ENCODE measurements around the gene C18orf63. TPM values are rescaled to one million over a fixed set of nuclear protein-coding genes. Genes with fewer than 3 reads are reported as not detected.

Gene C18orf63
- total RNA-seq, 1 donor from 2014 or later = not detected

DNA sequence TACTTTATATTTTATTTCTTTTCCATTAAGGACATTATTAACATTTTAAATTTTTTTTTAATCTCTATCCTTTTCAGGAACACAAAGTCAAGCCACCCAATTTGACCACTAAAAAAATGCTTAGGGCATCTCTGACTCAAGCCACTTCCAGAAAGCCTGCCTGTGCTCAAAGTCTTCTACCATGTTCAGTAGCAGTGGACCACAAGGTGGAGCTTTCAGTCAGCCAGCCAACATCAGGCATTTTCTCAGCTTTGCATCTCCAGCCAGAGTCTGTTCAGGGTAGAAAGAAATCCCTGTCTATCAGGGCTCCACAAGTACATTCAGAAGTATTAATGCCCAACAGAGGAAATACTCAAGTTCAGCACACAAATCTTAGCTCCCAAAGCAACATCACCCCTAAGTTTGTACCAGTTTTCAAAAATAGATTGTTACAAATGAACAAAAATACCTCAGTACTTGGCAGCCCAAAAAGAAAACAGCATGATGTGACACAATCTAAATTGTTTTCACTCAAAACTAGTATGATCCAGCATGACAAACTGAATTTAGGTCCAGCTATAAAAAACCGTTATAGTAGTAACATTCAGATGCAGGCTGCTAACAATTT is 37.6 kb downstream of the C18orf63 start:
- no peak overlapping the region for H3K27ac ChIP-seq
- no peak for DNase-seq (ENCODE audit: extremely low spot score in 2 of 2)

GRCh38 chr18:74356959-74357358 is 41.3 kb downstream of the C18orf63 start:
- DNase-seq (ENCODE audit: extremely low spot score in 2 of 2) = no peak
- Histone ChIP-seq H3K9me3 (no peaks in the 10 kb centered on the region), H3K4me1 (no peaks in the 10 kb centered on the region), H3K27me3 (no peaks in the 10 kb centered on the region), H3K36me3 (no peaks in the 10 kb centered on the region), H3K27ac (no peak overlapping the region), H3K4me3 (no peak overlapping the region)
- TF ChIP-seq, protein P1, sequence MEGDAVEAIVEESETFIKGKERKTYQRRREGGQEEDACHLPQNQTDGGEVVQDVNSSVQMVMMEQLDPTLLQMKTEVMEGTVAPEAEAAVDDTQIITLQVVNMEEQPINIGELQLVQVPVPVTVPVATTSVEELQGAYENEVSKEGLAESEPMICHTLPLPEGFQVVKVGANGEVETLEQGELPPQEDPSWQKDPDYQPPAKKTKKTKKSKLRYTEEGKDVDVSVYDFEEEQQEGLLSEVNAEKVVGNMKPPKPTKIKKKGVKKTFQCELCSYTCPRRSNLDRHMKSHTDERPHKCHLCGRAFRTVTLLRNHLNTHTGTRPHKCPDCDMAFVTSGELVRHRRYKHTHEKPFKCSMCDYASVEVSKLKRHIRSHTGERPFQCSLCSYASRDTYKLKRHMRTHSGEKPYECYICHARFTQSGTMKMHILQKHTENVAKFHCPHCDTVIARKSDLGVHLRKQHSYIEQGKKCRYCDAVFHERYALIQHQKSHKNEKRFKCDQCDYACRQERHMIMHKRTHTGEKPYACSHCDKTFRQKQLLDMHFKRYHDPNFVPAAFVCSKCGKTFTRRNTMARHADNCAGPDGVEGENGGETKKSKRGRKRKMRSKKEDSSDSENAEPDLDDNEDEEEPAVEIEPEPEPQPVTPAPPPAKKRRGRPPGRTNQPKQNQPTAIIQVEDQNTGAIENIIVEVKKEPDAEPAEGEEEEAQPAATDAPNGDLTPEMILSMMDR (IDR thresholded peaks at IDR 0.05) = no peak
- TF ChIP-seq POLR2AphosphoS5 (IDR thresholded peaks at IDR 0.05; ENCODE audit: insufficient read depth in 1 of 2, low read depth in 1 of 2) (no peak), POLR2A (IDR thresholded peaks at IDR 0.05) (no peak)
- intact Hi-C loops (cut with DNase I) = no loop called here

More for the DNA sequence above, 37.6 kb downstream of the C18orf63 start:
- Histone ChIP-seq H3K4me1 (no peaks in the 10 kb centered on the region), H3K27me3 (no peaks in the 10 kb centered on the region), H3K36me3 (no peaks in the 10 kb centered on the region), H3K9me3 (no peaks in the 10 kb centered on the region), H3K4me3 (no peak overlapping the region)
- TF ChIP-seq, protein P1 (IDR thresholded peaks at IDR 0.05) = peak; percentile 57 to 78 (median 68)
- TF ChIP-seq POLR2A (IDR thresholded peaks at IDR 0.05) = no peak
- intact Hi-C loops (cut with DNase I) = loop anchor here (5.0 kb wide), 1 partner anchor 189 kb away; no protein-coding TSS in a partner anchor

DNA sequence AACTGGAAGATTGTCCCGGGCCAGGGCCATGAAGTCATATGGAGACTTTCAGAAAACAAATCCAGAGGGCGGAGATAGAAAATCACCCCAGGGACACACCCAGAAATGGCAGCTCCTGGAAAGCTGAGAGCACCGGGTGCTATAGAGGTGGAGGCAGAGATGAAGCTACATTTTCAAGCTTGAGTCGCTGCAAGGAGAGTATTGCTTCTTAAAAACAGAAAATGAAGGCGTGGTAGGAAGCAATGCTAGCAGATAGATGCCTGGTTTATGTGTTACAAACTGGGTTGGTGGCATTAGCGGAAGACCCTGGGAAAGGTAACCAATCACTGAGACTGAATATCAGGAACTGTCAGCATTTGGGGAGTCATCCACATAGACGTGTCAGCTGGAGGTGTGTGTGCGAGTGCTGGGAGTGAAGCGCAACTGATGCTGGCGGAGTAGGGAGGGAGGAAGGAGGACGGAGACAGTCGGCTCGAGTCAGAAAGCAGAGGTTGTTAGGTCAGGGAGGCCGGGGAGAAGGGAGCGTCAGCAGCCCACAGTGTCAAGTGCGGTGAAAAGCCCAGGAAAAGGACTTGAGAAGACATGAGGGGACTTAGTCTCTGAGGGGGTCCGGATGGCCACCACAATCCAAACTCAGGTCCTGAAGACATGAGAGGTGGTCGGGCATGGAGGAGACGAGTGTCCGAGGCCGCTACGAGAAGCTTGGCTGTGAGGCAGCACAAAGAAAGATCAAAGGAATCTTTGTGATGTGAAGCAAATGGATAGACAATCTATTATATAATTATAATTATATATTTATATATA is 45.4 kb downstream of the C18orf63 start:
- TF ChIP-seq POLR2A (IDR thresholded peaks at IDR 0.05) = no peak
- TF ChIP-seq, protein P1 (IDR thresholded peaks at IDR 0.05) = no peak
- no peak for TF ChIP-seq POLR2AphosphoS5 (IDR thresholded peaks at IDR 0.05; ENCODE audit: insufficient read depth in 1 of 2, low read depth in 1 of 2)
- no peaks in the 10 kb centered on the region for H3K9me3 ChIP-seq
- H3K27me3 ChIP-seq = no peaks in the 10 kb centered on the region
- no peaks in the 10 kb centered on the region for H3K36me3 ChIP-seq
- intact Hi-C loops (cut with DNase I) = no loop called here
- no peak overlapping the region for H3K4me3 ChIP-seq
- DNase-seq (ENCODE audit: extremely low spot score in 2 of 2) = no peak
- H3K4me1 ChIP-seq = no peaks in the 10 kb centered on the region
- H3K27ac ChIP-seq = no peak overlapping the region

- no peak for DNase-seq (ENCODE audit: extremely low spot score in 2 of 2)
These were observed 52.3 kb downstream of the C18orf63 start for GRCh38 chr18:74367905-74368304.

More at GRCh38 chr18:74367905-74368304, 52.3 kb downstream of the C18orf63 start:
- TF ChIP-seq POLR2A (IDR thresholded peaks at IDR 0.05) (no peak), POLR2AphosphoS5 (IDR thresholded peaks at IDR 0.05; ENCODE audit: insufficient read depth in 1 of 2, low read depth in 1 of 2) (no peak)
- TF ChIP-seq, protein P1 (IDR thresholded peaks at IDR 0.05) = no peak
- no peak overlapping the region for H3K27ac ChIP-seq
- no peaks in the 10 kb centered on the region for H3K9me3 ChIP-seq
- intact Hi-C loops (cut with DNase I) = no loop called here
- peaks cover 14% of the 10 kb centered on the region for H3K4me1 ChIP-seq
- no peaks in the 10 kb centered on the region for H3K36me3 ChIP-seq
- H3K27me3 ChIP-seq = no peaks in the 10 kb centered on the region
- H3K4me3 ChIP-seq = no peak overlapping the region

Measured in vagina (tissue), 2 donors.